ENCODE measurements around the gene CD83.

DNA sequence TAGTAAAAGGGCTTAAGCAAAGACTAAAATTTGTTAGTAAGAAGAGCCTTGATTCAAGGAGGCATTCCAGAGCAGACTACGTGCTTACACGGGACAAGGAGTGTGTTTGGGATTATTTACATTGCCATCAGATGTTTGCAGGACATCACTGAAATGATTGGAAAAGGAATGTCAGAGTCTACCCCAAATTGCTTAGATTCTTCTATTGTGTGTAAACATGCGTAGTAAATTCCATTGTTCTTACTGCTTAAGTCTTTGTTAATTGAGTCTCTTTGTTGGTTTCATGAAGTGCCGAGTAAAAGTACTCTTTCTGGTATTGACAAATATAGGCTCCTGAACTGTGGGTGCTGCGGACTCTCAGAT is 60.5 kb downstream of the CD83 start:
- TF ChIP-seq, protein P1, sequence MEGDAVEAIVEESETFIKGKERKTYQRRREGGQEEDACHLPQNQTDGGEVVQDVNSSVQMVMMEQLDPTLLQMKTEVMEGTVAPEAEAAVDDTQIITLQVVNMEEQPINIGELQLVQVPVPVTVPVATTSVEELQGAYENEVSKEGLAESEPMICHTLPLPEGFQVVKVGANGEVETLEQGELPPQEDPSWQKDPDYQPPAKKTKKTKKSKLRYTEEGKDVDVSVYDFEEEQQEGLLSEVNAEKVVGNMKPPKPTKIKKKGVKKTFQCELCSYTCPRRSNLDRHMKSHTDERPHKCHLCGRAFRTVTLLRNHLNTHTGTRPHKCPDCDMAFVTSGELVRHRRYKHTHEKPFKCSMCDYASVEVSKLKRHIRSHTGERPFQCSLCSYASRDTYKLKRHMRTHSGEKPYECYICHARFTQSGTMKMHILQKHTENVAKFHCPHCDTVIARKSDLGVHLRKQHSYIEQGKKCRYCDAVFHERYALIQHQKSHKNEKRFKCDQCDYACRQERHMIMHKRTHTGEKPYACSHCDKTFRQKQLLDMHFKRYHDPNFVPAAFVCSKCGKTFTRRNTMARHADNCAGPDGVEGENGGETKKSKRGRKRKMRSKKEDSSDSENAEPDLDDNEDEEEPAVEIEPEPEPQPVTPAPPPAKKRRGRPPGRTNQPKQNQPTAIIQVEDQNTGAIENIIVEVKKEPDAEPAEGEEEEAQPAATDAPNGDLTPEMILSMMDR (IDR thresholded peaks at IDR 0.05), result no peak
- no peak for TF ChIP-seq POLR2A (IDR thresholded peaks at IDR 0.05)

All from uterus (tissue), 2 donors.